ENCODE measurements around the gene TMEM203. TPM values are rescaled to one million over a fixed set of nuclear protein-coding genes. Genes with fewer than 3 reads are reported as not detected.

Gene TMEM203
- total RNA-seq, 5 donors from 2014 or later (not counting 1 experiment from before 2014, with no cell fraction given) = 23.7 to 44.7 (median 42.1) TPM

GRCh38 chr9:137233143-137233980, 27.9 kb upstream of the TMEM203 start:
- Histone ChIP-seq H3K27me3 (replicated peaks in 1 of 2; ENCODE audit: control insufficient read depth in 2 of 2, extremely low read depth in 1 of 2, insufficient read depth in 2 of 2, low read length in 1 of 2) (peaks cover 0 to 65% of the 10 kb centered on the region in 2 experiments), H3K36me3 (ENCODE audit: control insufficient read depth in 2 of 2, extremely low read depth in 1 of 2, insufficient read depth in 1 of 2, low read length in 1 of 2) (no peaks in the 10 kb centered on the region), H3K9me3 (no peaks in the 10 kb centered on the region), H3K4me1 (ENCODE audit: control insufficient read depth in 1 of 2, extremely low read depth in 1 of 2, insufficient read depth in 2 of 2, low read length in 2 of 2) (peaks cover 3 to 28% of the 10 kb centered on the region in 2 experiments), H3K27ac (ENCODE audit: low read length) (no peak overlapping the region), H3K4me3 (ENCODE audit: control insufficient read depth in 1 of 2, extremely low read depth in 1 of 2, low read length in 1 of 2) (no peak overlapping the region)
- H3K36me3 Mint-ChIP-seq = no peaks in the 10 kb centered on the region
- no peak overlapping the region for H3K4me3 Mint-ChIP-seq
- H3K9me3 Mint-ChIP-seq = no peaks in the 10 kb centered on the region
- ATAC-seq (replicated peaks in 1 of 4) (no peak), DNase-seq (no peak)
- H3K27ac Mint-ChIP-seq = no peak overlapping the region
- H3K4me1 Mint-ChIP-seq = peaks cover 4 to 14% (median 6%) of the 10 kb centered on the region in 3 donors
- POLR2A ChIA-PET = no interaction called here
- CTCF ChIA-PET = interaction anchor here in 1 of 2 donors (0.6 kb wide), 1 partner anchor 42 kb away, joined by 3 read pairs; no protein-coding TSS in a partner anchor
- 82% methylated on average over 30 of the region's 40 CpGs for WGBS (ENCODE audit: insufficient coverage)
- peaks cover 0 to 14% of the 10 kb centered on the region in 2 donors for H3K27me3 Mint-ChIP-seq

- no peak overlapping the region for H3K27ac ChIP-seq (ENCODE audit: low read length)
- H3K27me3 ChIP-seq (replicated peaks in 1 of 2; ENCODE audit: control insufficient read depth in 2 of 2, extremely low read depth in 1 of 2, insufficient read depth in 2 of 2, low read length in 1 of 2) = peaks cover 0 to 70% of the 10 kb centered on the region in 2 experiments
- Mint-ChIP-seq H3K27me3 (peaks cover 3 to 16% of the 10 kb centered on the region in 2 donors), H3K4me3 (no peak overlapping the region), H3K36me3 (no peaks in the 10 kb centered on the region), H3K27ac (no peak overlapping the region), H3K9me3 (no peaks in the 10 kb centered on the region), H3K4me1 (peaks cover 4 to 13% (median 4%) of the 10 kb centered on the region in 3 donors)
- no peaks in the 10 kb centered on the region for H3K36me3 ChIP-seq (ENCODE audit: control insufficient read depth in 2 of 2, extremely low read depth in 1 of 2, insufficient read depth in 1 of 2, low read length in 1 of 2)
- ATAC-seq (replicated peaks in 1 of 4) (no peak), DNase-seq (no peak)
- H3K9me3 ChIP-seq = no peaks in the 10 kb centered on the region
- POLR2A ChIA-PET = no interaction called here
- 91% methylated on average over 24 of the region's 24 CpGs for WGBS (ENCODE audit: insufficient coverage)
- H3K4me1 ChIP-seq (ENCODE audit: control insufficient read depth in 1 of 2, extremely low read depth in 1 of 2, insufficient read depth in 2 of 2, low read length in 2 of 2) = peaks cover 3 to 23% of the 10 kb centered on the region in 2 experiments
- no peak overlapping the region for H3K4me3 ChIP-seq (ENCODE audit: control insufficient read depth in 1 of 2, extremely low read depth in 1 of 2, low read length in 1 of 2)
- CTCF ChIA-PET = interaction anchor here in 1 of 2 donors (0.6 kb wide), 1 partner anchor 41 kb away, joined by 3 read pairs; no protein-coding TSS in a partner anchor
Measured at GRCh38 chr9:137232510-137232909, 27.1 kb upstream of the TMEM203 start.

DNA sequence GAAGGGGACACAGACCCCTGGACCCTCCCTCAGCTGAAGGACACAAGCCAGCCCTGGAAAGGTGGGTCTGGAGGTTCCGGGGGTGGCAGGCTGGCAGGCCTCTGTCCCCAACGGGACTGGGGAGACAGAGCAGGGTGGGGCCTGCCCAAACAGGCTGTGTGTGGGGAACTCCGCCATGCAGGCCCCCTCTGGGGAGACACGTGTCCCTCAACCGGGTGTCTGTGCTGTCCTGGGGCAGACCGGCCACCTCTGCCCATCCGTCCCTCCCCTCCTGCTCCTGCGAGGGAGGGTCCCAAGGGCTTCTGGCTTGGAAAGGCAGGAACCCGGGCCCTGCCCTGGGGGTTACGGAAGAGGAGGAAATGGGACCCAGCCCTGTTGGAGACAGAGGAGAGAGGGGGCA, 26.7 kb upstream of the TMEM203 start:
- H3K4me3 ChIP-seq (ENCODE audit: control insufficient read depth in 1 of 2, extremely low read depth in 1 of 2, low read length in 1 of 2) = no peak overlapping the region

GRCh38 chr9:137231372-137232039, 26.1 kb upstream of the TMEM203 start:
- Mint-ChIP-seq H3K9me3 (no peaks in the 10 kb centered on the region), H3K36me3 (no peaks in the 10 kb centered on the region), H3K4me3 (no peak overlapping the region), H3K27ac (no peak overlapping the region), H3K27me3 (peaks cover 4 to 17% of the 10 kb centered on the region in 2 donors), H3K4me1 (peaks cover 2 to 12% (median 6%) of the 10 kb centered on the region in 3 donors)
- no peaks in the 10 kb centered on the region for H3K9me3 ChIP-seq
- no peak overlapping the region for H3K27ac ChIP-seq (ENCODE audit: low read length)
- H3K4me1 ChIP-seq (ENCODE audit: control insufficient read depth in 1 of 2, extremely low read depth in 1 of 2, insufficient read depth in 2 of 2, low read length in 2 of 2) = peaks cover 0 to 17% of the 10 kb centered on the region in 2 experiments
- CTCF ChIA-PET = no interaction called here
- WGBS (ENCODE audit: insufficient coverage) = 85% methylated on average over 11 of the region's 23 CpGs
- POLR2A ChIA-PET = no interaction called here
- H3K4me3 ChIP-seq (ENCODE audit: control insufficient read depth in 1 of 2, extremely low read depth in 1 of 2, low read length in 1 of 2) = no peak overlapping the region
- DNase-seq (no peak), ATAC-seq (replicated peaks in 1 of 4) (no peak)
- H3K36me3 ChIP-seq (ENCODE audit: control insufficient read depth in 2 of 2, extremely low read depth in 1 of 2, insufficient read depth in 1 of 2, low read length in 1 of 2) = no peaks in the 10 kb centered on the region
- H3K27me3 ChIP-seq (replicated peaks in 1 of 2; ENCODE audit: control insufficient read depth in 2 of 2, extremely low read depth in 1 of 2, insufficient read depth in 2 of 2, low read length in 1 of 2) = peaks cover 0 to 80% of the 10 kb centered on the region in 2 experiments

More for the DNA sequence above, 26.7 kb upstream of the TMEM203 start:
- no peak for ATAC-seq (replicated peaks in 1 of 4)
- H3K27me3 ChIP-seq (replicated peaks in 1 of 2; ENCODE audit: control insufficient read depth in 2 of 2, extremely low read depth in 1 of 2, insufficient read depth in 2 of 2, low read length in 1 of 2) = peaks cover 0 to 74% of the 10 kb centered on the region in 2 experiments
- Mint-ChIP-seq H3K27me3 (peaks cover 4 to 17% of the 10 kb centered on the region in 2 donors), H3K4me1 (peaks cover 4 to 15% (median 6%) of the 10 kb centered on the region in 3 donors), H3K36me3 (no peaks in the 10 kb centered on the region), H3K9me3 (no peaks in the 10 kb centered on the region), H3K4me3 (no peak overlapping the region), H3K27ac (no peak overlapping the region)
- DNase-seq = no peak
- peaks cover 3 to 23% of the 10 kb centered on the region in 2 experiments for H3K4me1 ChIP-seq (ENCODE audit: control insufficient read depth in 1 of 2, extremely low read depth in 1 of 2, insufficient read depth in 2 of 2, low read length in 2 of 2)
- H3K36me3 ChIP-seq (ENCODE audit: control insufficient read depth in 2 of 2, extremely low read depth in 1 of 2, insufficient read depth in 1 of 2, low read length in 1 of 2) = no peaks in the 10 kb centered on the region
- 82% methylated on average over 9 of the region's 10 CpGs for WGBS (ENCODE audit: insufficient coverage)
- H3K9me3 ChIP-seq = no peaks in the 10 kb centered on the region
- ChIA-PET CTCF (no interaction called here), POLR2A (no interaction called here)
- no peak overlapping the region for H3K27ac ChIP-seq (ENCODE audit: low read length)

DNA sequence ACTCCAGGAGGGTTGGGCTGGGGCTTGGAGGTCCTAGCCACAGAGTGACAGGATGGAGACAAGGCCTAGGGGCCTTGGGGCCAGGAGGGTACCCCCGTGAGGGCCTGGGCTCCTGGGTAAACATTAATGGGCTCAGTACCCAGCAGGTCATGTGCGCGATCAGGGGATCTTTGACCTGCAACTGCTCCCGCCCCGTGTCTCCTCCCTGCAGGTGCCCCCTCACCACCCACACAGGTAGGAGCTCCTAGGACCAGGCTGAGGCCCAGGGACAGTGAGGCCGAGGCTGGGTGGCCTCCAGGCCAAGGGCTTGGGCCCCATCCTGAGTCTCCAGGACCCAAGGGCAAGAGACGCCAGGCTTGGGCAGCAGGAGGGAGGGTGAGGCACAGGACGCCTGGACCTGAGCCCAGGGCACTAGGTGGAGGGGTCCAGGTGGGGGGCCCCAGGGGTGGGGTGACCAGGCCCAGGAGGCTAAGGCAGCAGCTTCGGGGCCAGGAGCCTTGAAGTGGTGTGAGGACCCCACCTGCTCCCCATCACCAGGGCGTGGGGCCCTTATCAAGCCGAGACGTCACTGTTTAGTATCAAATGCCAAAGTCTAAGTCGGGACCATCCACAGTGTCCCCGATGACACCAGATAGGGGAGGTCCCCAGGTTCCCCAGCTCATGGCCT, 25.4 kb upstream of the TMEM203 start, which contains the start of gene SLC34A3:
SLC34A3 (plus strand) TSS at position 197 of the 667 bp plus-strand sequence. CDS start 802 bp downstream, outside the sequence.
- H3K4me1 ChIP-seq (ENCODE audit: control insufficient read depth in 1 of 2, extremely low read depth in 1 of 2, insufficient read depth in 2 of 2, low read length in 2 of 2) = peaks cover 0 to 12% of the 10 kb centered on the region in 2 experiments
- H3K9me3 ChIP-seq = no peaks in the 10 kb centered on the region
- Mint-ChIP-seq H3K9me3 (no peaks in the 10 kb centered on the region), H3K4me3 (no peak within 1 kb of the TSS), H3K27me3 (peaks cover 4 to 17% of the 10 kb centered on the region in 2 donors), H3K36me3 (no peaks in the 10 kb centered on the region), H3K27ac (no peak within 1 kb of the TSS), H3K4me1 (peaks cover 2 to 10% (median 6%) of the 10 kb centered on the region in 3 donors)
- H3K27ac ChIP-seq (ENCODE audit: low read length) = no peak within 1 kb of the TSS
- H3K4me3 ChIP-seq (ENCODE audit: control insufficient read depth in 1 of 2, extremely low read depth in 1 of 2, low read length in 1 of 2) = no peak within 1 kb of the TSS
- DNase-seq = no peak
- peaks cover 0 to 81% of the 10 kb centered on the region in 2 experiments for H3K27me3 ChIP-seq (replicated peaks in 1 of 2; ENCODE audit: control insufficient read depth in 2 of 2, extremely low read depth in 1 of 2, insufficient read depth in 2 of 2, low read length in 1 of 2)
- CTCF ChIA-PET = no interaction called here
- POLR2A ChIA-PET = no interaction called here
- H3K36me3 ChIP-seq (ENCODE audit: control insufficient read depth in 2 of 2, extremely low read depth in 1 of 2, insufficient read depth in 1 of 2, low read length in 1 of 2) = no peaks in the 10 kb centered on the region
- whole genome bisulfite sequencing (ENCODE audit: insufficient coverage) = 77% methylated on average over 6 of the region's 14 CpGs
- no peak for ATAC-seq (replicated peaks in 1 of 4)
